22Rv1 (cell line): ENCODE measurements around the gene SLC25A21.
A peak's percentile ranks its signal among the peaks of the same experiment; 100 is the strongest.

Source experiments
- H3K27ac ChIP-seq: fragments of 450-650 bp; 2 replicates; pipeline ENCODE4 v1.5.1; 2017
- ZFX ChIP-seq: fragments of 450-650 bp; IDR thresholded peaks from 2 replicates; pipeline ENCODE4 v1.6.1; 2017; ENCODE audit warnings: antibody characterized with exemption, borderline replicate concordance
- TF ChIP-seq, protein P1 (sequence below): fragments of 450-650 bp; IDR thresholded peaks from 2 replicates; pipeline ENCODE4 v1.5.1; 2017; ENCODE audit warnings: mild to moderate bottlenecking

The SLC25A21 gene

GRCh38 chr14:36773136-36773540 lies 399.3 kb downstream of the SLC25A21 start:
- TF ChIP-seq ZFX = no peak
- TF ChIP-seq, protein P1, sequence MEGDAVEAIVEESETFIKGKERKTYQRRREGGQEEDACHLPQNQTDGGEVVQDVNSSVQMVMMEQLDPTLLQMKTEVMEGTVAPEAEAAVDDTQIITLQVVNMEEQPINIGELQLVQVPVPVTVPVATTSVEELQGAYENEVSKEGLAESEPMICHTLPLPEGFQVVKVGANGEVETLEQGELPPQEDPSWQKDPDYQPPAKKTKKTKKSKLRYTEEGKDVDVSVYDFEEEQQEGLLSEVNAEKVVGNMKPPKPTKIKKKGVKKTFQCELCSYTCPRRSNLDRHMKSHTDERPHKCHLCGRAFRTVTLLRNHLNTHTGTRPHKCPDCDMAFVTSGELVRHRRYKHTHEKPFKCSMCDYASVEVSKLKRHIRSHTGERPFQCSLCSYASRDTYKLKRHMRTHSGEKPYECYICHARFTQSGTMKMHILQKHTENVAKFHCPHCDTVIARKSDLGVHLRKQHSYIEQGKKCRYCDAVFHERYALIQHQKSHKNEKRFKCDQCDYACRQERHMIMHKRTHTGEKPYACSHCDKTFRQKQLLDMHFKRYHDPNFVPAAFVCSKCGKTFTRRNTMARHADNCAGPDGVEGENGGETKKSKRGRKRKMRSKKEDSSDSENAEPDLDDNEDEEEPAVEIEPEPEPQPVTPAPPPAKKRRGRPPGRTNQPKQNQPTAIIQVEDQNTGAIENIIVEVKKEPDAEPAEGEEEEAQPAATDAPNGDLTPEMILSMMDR = peak; percentile 13; the same call in 1 of the 2 replicates
- no peak overlapping the region for H3K27ac ChIP-seq

DNA sequence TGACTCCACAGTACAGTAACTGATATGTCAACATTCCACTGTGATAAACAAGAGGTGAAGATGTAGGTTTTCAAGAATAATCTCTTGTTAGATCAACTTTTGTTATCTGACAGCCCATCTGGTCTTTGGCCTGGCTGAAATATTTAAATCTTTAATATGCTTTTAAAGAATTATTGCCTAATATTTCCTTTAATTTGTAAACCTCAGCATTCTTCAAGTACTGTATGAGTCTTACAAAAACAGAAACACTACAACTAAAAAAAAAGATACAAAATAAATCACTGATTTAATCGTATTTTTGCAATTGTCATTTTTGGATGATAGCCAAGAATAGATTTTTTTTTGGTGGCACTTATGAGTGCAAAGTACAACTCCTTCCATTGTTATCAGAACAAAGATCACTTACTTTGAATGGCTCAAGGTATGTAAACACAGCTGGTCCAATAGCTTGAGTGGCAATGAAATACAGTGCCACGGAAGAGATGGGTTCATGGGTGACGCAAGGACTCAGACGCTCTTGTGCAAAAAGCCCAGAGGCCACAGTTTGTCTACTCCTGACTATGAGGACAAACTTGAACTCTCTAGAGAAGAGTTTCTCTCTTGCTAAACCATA lies 401.3 kb downstream of the SLC25A21 start:
- TF ChIP-seq ZFX = no peak
- TF ChIP-seq, protein P1 = no peak
- no peak overlapping the region for H3K27ac ChIP-seq

DNA sequence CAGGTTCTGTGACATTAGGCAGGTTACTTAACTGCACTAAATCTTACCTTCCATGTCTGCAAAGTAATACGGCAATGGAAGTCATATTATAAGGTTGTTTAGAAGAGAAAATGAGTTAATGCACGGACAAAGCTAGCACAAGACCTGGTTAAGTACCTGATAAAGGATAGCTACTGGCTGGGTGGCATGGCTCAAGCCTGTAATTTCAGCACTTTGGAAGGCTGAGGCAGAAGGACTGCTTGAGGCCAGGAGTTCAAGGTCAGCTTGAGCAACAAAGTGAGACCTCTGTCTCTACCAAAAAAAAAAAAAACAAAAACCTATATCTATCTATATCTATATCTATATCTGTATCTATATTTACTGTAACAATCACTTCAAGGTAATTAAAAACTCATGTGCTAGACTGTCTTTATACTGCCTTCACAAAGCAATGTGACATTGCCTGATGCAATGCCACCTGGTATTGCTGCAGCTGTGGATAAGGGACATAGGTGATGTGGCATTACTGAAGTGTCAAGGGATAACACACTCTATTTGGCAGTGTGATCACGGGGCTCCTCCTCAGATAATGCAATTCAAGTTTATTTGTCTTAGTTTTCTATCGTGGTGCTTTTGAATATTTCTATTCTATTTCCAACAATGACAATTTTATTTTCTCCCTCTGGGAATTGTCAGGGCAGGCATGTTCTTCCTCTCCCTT lies 403.6 kb downstream of the SLC25A21 start:
- no peak overlapping the region for H3K27ac ChIP-seq
- TF ChIP-seq, protein P1 = no peak
- no peak for TF ChIP-seq ZFX

- H3K27ac ChIP-seq = no peak overlapping the region
- TF ChIP-seq ZFX = no peak
- TF ChIP-seq, protein P1 = no peak
Observed at GRCh38 chr14:36767603-36768281, 404.7 kb downstream of the SLC25A21 start.

DNA sequence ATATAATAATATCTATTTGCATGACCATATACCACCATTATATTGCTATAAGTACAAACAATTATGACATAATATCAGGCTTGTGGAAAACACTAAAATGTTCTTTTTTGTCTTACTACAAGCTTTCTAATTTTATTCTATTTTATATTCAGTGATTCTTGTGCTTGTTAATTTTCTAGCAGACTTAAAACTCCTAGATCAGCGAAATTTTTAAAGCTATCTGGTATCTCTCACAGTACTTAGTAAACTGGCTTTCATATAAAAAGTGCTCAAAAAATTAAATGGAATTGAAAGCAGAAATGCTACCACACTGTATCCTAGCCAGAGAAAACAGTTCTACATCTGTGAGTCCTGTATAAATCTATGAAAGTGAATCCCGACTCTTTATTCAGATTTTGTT lies 405.4 kb downstream of the SLC25A21 start:
- TF ChIP-seq, protein P1 = no peak
- no peak for TF ChIP-seq ZFX

DNA sequence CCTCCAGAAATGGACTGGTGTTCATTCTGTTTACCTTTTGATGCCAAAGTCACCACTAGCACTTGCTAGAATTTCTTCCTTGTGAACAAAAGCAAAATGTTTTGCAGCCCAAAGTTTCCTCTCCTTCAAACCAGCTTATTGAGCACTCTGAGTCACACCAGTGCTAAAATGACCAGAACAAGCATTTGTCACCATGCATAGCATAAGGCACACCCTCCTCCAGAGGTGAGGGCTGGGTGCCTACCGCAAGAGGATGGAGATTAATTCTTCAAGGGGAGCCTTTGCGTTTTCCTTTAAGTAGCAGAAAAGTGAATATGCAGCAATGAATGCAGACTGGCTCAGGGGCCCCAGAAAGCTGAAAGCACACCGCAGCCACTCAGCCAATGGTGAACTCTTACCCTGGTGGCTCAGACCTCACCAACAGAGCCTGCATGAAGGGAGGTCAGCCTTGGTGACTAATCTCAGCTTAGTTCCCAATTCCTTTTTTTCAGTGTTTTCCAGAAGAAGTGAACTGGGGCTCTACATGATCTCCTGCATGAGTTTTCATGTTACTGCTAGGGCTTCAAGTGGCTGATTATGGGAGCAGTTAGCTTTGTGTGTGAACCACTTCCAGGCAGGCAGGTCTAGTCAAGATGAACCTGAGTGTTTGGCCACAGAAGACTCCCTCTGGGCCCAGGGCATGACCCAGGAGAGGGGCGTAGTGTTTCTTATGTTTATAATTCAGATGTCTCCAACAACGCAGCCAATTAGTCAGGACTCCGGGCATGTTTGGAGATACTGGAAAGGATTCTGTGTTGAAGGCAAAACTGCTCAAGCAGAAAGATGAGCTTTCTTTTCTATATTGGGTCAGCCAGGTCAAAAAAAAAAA lies 414.4 kb downstream of the SLC25A21 start:
- TF ChIP-seq, protein P1 = no peak
- no peak for TF ChIP-seq ZFX

More for the DNA sequence above, 405.4 kb downstream of the SLC25A21 start:
- no peak overlapping the region for H3K27ac ChIP-seq

More for the DNA sequence above, 414.4 kb downstream of the SLC25A21 start:
- no peak overlapping the region for H3K27ac ChIP-seq
